ENCODE measurements around the gene BGLAP. TPM values are rescaled to one million over a fixed set of nuclear protein-coding genes. Genes with fewer than 3 reads are reported as not detected.

Gene BGLAP
- total RNA-seq: 1 to 10 TPM; 1.8 to 2.3 TPM

- H3K4me1 Mint-ChIP-seq (ENCODE audit: low read depth in 2 of 2): peaks cover 13 to 20% of the 10 kb centered on the region in 2 donors
- no peaks in the 10 kb centered on the region for H3K27me3 Mint-ChIP-seq
- peak within 1 kb of the TSS in 1 of 2 donors; percentile 37 for H3K27ac Mint-ChIP-seq
- no peaks in the 10 kb centered on the region for H3K9me3 Mint-ChIP-seq
- H3K36me3 Mint-ChIP-seq: peaks cover 15% of the 10 kb centered on the region
- H3K4me3 Mint-ChIP-seq: no peak within 1 kb of the TSS
- ATAC-seq (no peak), DNase-seq (ENCODE audit: low spot score) (no peak)
These were observed at the start of gene BGLAP for GRCh38 chr1:156241926-156242325. Gene BGLAP, plus strand, starts transcription at chr1:156242184. Its CDS starts 48 bp downstream, at chr1:156242232.

DNA sequence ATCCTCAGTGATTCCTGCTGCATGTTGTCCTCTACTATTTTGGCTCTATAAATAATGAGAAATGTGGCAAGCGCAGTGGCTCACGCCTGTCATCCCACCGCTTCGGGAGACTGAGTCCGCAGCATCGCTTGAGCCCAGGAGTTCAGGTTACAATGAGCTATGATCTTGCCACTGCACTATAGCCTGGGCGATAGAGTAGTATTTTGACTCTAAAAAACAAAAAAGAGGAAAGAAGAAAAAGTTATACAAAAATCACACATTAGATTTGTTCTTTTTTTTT is 48.8 kb upstream of the BGLAP start:
- Mint-ChIP-seq H3K4me1 (ENCODE audit: low read depth in 2 of 2) (peaks cover 35 to 46% of the 10 kb centered on the region in 2 donors), H3K27ac (peak overlapping the region; percentile 89 to 97), H3K36me3 (peaks cover 16% of the 10 kb centered on the region), H3K4me3 (peak overlapping the region; percentile 99), H3K9me3 (no peaks in the 10 kb centered on the region), H3K27me3 (no peaks in the 10 kb centered on the region)
- DNase-seq (ENCODE audit: low spot score) (no peak), ATAC-seq (no peak)

- Mint-ChIP-seq H3K4me1 (ENCODE audit: low read depth in 2 of 2) (peaks cover 40 to 52% of the 10 kb centered on the region in 2 donors), H3K27ac (peak within 1 kb of the TSS; percentile 89 to 97), H3K36me3 (peaks cover 16% of the 10 kb centered on the region), H3K4me3 (peak within 1 kb of the TSS; percentile 99), H3K9me3 (no peaks in the 10 kb centered on the region), H3K27me3 (no peaks in the 10 kb centered on the region)
- peak; percentile 96 for DNase-seq (ENCODE audit: low spot score)
- ATAC-seq: peak; percentile 99
These were observed 48.3 kb upstream of the BGLAP start, which contains the start of gene SLC25A44 for GRCh38 chr1:156193488-156194299. Gene SLC25A44, plus strand, starts transcription at chr1:156194104. Its CDS starts 5,744 bp downstream, at chr1:156199848.

DNA sequence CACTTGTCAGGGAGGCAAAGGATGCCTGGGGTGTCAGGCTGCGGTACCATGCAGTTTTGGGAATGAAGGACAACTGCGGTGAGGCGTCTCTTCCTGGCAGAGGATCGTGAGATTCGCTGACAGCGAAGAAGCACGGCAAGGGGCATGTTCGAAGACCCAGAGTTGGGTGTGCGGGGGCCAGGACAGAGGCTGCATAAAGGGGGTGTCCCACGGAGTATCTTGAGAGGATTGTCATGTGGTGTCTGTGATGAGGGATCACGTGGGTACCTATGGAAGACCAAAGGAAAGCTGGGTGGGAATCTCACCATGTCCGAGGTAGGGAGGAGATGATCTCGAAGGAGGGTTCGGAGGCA is 47.7 kb upstream of the BGLAP start:
- ATAC-seq: peak; percentile 1 to 17
- Mint-ChIP-seq H3K4me1 (ENCODE audit: low read depth in 2 of 2) (peaks cover 46 to 58% of the 10 kb centered on the region in 2 donors), H3K27me3 (no peaks in the 10 kb centered on the region)

DNA sequence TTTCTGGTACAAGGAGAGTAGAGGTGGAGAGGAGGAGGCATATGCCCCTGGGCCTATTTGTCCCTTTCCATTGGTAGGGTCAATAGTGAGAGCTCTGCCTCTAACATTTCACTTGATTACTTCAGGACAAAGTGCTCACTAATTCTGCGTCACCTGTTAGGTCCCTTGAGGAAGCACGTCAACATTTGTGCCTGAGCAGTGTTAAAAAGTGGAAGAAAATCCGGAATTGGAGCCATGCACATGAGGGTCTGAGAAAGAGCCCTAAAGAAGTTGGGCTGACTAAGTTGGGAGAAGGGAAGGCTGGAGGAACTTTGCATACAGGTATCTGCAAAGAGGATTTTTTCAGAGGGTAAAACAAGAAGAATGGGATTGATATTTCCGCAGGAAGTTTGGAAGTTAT is 46.1 kb upstream of the BGLAP start:
- ATAC-seq: no peak
- H3K4me1 Mint-ChIP-seq (ENCODE audit: low read depth in 2 of 2): peaks cover 59 to 73% of the 10 kb centered on the region in 2 donors
- no peak for DNase-seq (ENCODE audit: low spot score)
- no peaks in the 10 kb centered on the region for H3K9me3 Mint-ChIP-seq
- H3K36me3 Mint-ChIP-seq: peaks cover 25% of the 10 kb centered on the region
- H3K27ac Mint-ChIP-seq: peak overlapping the region; percentile 7 to 97
- H3K27me3 Mint-ChIP-seq: no peaks in the 10 kb centered on the region
- H3K4me3 Mint-ChIP-seq: peak overlapping the region; percentile 57

More for the DNA sequence above, 47.7 kb upstream of the BGLAP start:
- Mint-ChIP-seq H3K9me3 (no peaks in the 10 kb centered on the region), H3K27ac (peak overlapping the region; percentile 89 to 97), H3K4me3 (peak overlapping the region; percentile 99), H3K36me3 (peaks cover 16% of the 10 kb centered on the region)
- no peak for DNase-seq (ENCODE audit: low spot score)

GRCh38 chr1:156196445-156196844 is 45.5 kb upstream of the BGLAP start:
- Mint-ChIP-seq H3K36me3 (peaks cover 25% of the 10 kb centered on the region), H3K4me1 (ENCODE audit: low read depth in 2 of 2) (peaks cover 59 to 73% of the 10 kb centered on the region in 2 donors), H3K27ac (peak overlapping the region; percentile 7 to 97)

DNA sequence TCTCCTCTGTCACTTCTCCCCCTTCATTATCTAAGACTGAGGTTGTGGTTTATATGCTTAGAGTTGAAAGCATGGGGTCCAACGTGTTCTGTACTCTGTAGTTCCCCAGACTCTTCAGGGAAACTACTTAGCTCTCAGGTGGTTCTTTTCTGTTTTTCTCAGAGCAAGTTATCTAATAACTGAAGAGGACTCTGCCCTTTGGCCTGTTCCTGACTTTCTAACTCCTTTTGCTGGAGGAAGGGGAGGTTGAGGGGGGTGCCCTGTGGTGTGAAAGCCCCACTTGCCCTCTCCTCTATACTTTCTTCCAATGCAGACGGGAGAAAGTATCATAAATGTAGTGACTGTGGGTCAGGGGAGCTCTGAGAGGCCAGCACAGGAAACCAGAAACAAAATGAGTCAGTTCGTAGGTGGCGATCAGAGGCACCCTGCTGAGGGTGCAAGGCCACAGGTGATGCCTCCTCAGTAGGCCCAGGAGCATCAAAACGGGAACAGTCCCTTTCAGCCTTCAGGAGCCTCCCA is 43.1 kb upstream of the BGLAP start:
- H3K4me3 Mint-ChIP-seq: peak overlapping the region; percentile 74
- ATAC-seq: peak; percentile 72 to 79
- no peak for DNase-seq (ENCODE audit: low spot score)
- no peaks in the 10 kb centered on the region for H3K9me3 Mint-ChIP-seq
- peak overlapping the region; percentile 81 to 90 for H3K27ac Mint-ChIP-seq
- H3K36me3 Mint-ChIP-seq: peaks cover 22% of the 10 kb centered on the region
- H3K4me1 Mint-ChIP-seq (ENCODE audit: low read depth in 2 of 2): peaks cover 47 to 58% of the 10 kb centered on the region in 2 donors
- H3K27me3 Mint-ChIP-seq: no peaks in the 10 kb centered on the region

More at GRCh38 chr1:156196445-156196844, 45.5 kb upstream of the BGLAP start:
- H3K9me3 Mint-ChIP-seq: no peaks in the 10 kb centered on the region
- no peak for DNase-seq (ENCODE audit: low spot score)
- H3K4me3 Mint-ChIP-seq: peak overlapping the region; percentile 57
- H3K27me3 Mint-ChIP-seq: no peaks in the 10 kb centered on the region
- ATAC-seq: no peak

DNA sequence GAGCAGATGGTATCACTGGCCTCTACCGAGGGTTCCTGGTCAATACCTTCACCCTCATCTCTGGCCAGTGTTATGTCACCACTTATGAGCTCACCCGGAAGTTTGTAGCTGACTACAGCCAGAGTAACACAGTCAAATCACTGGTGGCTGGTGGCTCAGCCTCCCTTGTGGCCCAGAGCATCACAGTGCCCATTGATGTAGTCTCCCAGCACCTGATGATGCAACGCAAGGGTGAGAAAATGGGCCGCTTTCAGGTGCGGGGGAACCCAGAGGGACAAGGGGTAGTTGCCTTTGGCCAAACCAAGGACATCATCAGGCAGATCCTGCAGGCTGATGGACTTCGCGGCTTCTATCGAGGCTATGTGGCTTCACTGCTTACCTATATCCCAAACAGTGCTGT is 41.9 kb upstream of the BGLAP start:
- peak overlapping the region; percentile 81 to 90 for H3K27ac Mint-ChIP-seq
- H3K9me3 Mint-ChIP-seq: no peaks in the 10 kb centered on the region
- peak overlapping the region; percentile 38 for H3K4me3 Mint-ChIP-seq
- DNase-seq (ENCODE audit: low spot score): no peak
- ATAC-seq: peak in 1 of 2 donors; percentile 47
- peaks cover 17% of the 10 kb centered on the region for H3K36me3 Mint-ChIP-seq
- H3K4me1 Mint-ChIP-seq (ENCODE audit: low read depth in 2 of 2): peaks cover 40 to 51% of the 10 kb centered on the region in 2 donors
- H3K27me3 Mint-ChIP-seq: no peaks in the 10 kb centered on the region

DNA sequence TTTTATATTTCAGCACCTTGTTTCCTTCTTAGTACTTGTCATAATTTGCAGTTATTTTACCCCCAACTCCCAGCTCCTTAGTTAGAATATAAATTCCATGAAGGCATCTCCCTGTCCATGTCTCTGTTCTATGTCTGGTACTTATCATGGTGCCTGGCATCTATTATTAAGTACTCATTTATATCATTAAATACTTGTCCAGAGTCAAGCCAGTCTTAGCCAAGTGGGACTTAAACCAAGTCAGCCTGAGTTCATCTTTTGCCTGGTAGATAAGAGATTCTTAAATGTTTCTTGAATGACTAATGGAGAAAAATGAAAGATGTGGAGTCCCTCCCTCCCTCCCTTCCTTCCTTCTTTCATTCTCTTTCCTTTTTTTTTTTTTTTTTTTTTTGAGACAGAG is 38.7 kb upstream of the BGLAP start:
- H3K4me3 Mint-ChIP-seq: no peak overlapping the region
- DNase-seq (ENCODE audit: low spot score) (no peak), ATAC-seq (no peak)
- no peak overlapping the region for H3K27ac Mint-ChIP-seq
- H3K36me3 Mint-ChIP-seq: peaks cover 16% of the 10 kb centered on the region
- no peaks in the 10 kb centered on the region for H3K27me3 Mint-ChIP-seq
- H3K9me3 Mint-ChIP-seq: no peaks in the 10 kb centered on the region
- peaks cover 23 to 30% of the 10 kb centered on the region in 2 donors for H3K4me1 Mint-ChIP-seq (ENCODE audit: low read depth in 2 of 2)

DNA sequence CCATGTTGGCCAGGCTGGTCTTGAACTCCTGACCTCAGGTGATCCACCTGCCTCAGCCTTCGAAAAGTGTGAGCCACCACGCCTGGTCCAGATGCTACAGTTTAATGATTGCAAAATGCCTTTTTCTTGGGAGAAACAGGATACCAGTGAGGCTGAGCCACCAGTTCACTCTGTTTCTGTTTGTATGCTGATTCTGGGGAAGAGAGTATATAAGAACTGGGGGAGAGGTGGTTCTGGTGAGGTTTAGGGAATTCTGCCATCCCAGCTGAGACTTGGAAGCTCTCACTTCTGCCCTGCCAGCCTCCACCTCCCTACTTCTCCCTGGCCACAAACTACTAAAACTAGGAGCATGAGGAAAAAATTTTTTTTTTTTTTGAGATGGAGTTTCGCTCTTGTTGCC is 37.3 kb upstream of the BGLAP start:
- no peaks in the 10 kb centered on the region for H3K27me3 Mint-ChIP-seq
- no peak overlapping the region for H3K27ac Mint-ChIP-seq
- peaks cover 24% of the 10 kb centered on the region for H3K36me3 Mint-ChIP-seq

DNA sequence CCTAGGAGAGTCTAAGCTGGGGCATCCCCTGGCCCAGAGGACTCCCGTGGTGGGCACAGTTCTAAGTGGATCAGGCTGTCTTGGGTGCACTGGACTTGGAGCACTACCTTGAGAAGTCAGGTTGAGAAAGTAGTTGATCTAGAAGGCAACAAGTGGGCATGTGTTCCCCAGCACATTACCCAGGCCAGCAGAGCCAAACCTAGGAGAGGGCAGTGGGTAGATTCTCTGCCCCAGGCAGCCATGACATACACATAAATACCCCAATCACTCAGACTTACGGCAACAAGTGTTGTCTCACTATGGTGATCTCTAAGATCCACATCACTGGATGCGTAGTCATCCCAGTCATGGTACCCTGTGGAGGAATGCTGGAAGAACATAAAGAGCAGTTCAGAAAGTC is 30.7 kb upstream of the BGLAP start:
- peak overlapping the region; percentile 99 for H3K27ac Mint-ChIP-seq
- no peak for ATAC-seq
- H3K4me1 Mint-ChIP-seq (ENCODE audit: low read depth in 2 of 2): peaks cover 25 to 28% of the 10 kb centered on the region in 2 donors
- peak overlapping the region; percentile 39 for H3K4me3 Mint-ChIP-seq
- peaks cover 24% of the 10 kb centered on the region for H3K36me3 Mint-ChIP-seq
- no peaks in the 10 kb centered on the region for H3K9me3 Mint-ChIP-seq
- DNase-seq (ENCODE audit: low spot score): no peak
- no peaks in the 10 kb centered on the region for H3K27me3 Mint-ChIP-seq

More for the DNA sequence above, 37.3 kb upstream of the BGLAP start:
- DNase-seq (ENCODE audit: low spot score) (no peak), ATAC-seq (no peak)
- Mint-ChIP-seq H3K4me3 (no peak overlapping the region), H3K9me3 (no peaks in the 10 kb centered on the region), H3K4me1 (ENCODE audit: low read depth in 2 of 2) (peaks cover 15 to 25% of the 10 kb centered on the region in 2 donors)

DNA sequence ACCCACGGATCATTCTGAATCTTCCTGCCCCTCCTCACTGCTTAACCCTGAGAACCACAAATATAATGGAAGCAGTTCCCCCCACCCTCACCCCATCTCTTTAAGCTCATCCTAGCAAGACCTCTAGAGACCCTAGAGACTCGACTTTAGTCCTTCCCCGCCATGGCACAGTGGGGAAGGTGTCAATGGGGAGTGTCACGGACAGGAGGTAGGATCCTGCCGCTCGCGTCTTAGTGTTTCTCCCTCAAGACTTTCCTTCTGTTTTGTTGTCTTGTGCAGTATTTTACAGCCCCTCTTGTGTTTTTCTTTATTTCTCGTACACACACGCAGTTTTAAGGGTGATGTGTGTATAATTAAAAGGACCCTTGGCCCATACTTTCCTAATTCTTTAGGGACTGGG is 29.9 kb upstream of the BGLAP start:
- ATAC-seq (no peak), DNase-seq (ENCODE audit: low spot score) (no peak)
- Mint-ChIP-seq H3K9me3 (no peaks in the 10 kb centered on the region), H3K4me1 (ENCODE audit: low read depth in 2 of 2) (peaks cover 26 to 28% of the 10 kb centered on the region in 2 donors), H3K36me3 (peaks cover 24% of the 10 kb centered on the region), H3K27me3 (no peaks in the 10 kb centered on the region), H3K27ac (peak overlapping the region; percentile 99), H3K4me3 (peak overlapping the region; percentile 94)

- Mint-ChIP-seq H3K27me3 (no peaks in the 10 kb centered on the region), H3K27ac (peak within 1 kb of the TSS; percentile 99), H3K36me3 (peaks cover 29% of the 10 kb centered on the region), H3K9me3 (no peaks in the 10 kb centered on the region), H3K4me1 (ENCODE audit: low read depth in 2 of 2) (peaks cover 32 to 33% of the 10 kb centered on the region in 2 donors), H3K4me3 (peak within 1 kb of the TSS; percentile 94)
- ATAC-seq: peak; percentile 95 to 98
- DNase-seq (ENCODE audit: low spot score): peak; percentile 98
These were observed 28.9 kb upstream of the BGLAP start, which contains the start of gene PMF1 for GRCh38 chr1:156212833-156213643. Gene PMF1, plus strand, starts transcription at chr1:156213007. Its CDS starts 9 bp downstream, at chr1:156213016.
